Astrocyte of the cerebellum (primary cell): Measurements from ENCODE around the gene EDC4.
"Not testable (repeated sequence)": the region's sequence is repeated elsewhere in the genome, so short reads cannot be mapped to it uniquely, and the experiment has no call there.

Source experiments
- DNase-seq: peaks from one replicate; pipeline ENCODE4 v3.0.0-alpha.2; 2011; ENCODE audit warnings: low read depth
- H3K4me3 ChIP-seq: 2 replicates; pipeline ENCODE4 v1.5.1; 2011; ENCODE audit warnings: mild to moderate bottlenecking, low read depth, low read length, moderate library complexity
- in situ Hi-C: cut with HindIII; loops from 2 replicates; pipeline ENCODE4 v1.10.0; 2017; ENCODE audit warnings: low sequenced_read_pairs
- TF ChIP-seq, protein P1 (sequence below): IDR thresholded peaks from 2 replicates; pipeline ENCODE4 v1.5.1; 2012; ENCODE audit warnings: low read length, low read depth, moderate library complexity, mild to moderate bottlenecking; ENCODE audit errors: missing control alignments

The EDC4 gene

DNA sequence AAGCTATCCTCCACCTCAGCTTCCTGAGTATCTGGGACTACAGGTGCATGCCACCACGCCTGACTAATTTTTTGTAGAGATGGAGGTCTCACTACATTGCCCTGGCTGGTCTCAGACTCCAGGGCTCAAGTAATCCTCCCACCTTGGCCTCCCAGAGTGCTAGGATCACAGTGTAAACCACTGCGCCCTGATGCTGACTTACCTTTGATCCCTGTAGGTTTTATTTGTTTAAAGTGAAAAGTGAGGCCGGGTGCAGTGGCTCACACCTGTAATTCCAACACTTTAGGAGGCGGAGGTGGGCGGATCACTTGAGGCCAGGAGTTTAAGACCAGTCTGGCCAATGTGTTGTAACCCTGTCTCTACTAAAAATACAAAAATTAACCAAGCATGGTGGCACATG, 28.9 kb downstream of the EDC4 start:
- in situ Hi-C loops: loop anchor here (25.0 kb wide), 1 partner anchor 111 kb away; the partner anchor contains the start of genes DDX28, DPEP2NB and DUS2
- TF ChIP-seq, protein P1, sequence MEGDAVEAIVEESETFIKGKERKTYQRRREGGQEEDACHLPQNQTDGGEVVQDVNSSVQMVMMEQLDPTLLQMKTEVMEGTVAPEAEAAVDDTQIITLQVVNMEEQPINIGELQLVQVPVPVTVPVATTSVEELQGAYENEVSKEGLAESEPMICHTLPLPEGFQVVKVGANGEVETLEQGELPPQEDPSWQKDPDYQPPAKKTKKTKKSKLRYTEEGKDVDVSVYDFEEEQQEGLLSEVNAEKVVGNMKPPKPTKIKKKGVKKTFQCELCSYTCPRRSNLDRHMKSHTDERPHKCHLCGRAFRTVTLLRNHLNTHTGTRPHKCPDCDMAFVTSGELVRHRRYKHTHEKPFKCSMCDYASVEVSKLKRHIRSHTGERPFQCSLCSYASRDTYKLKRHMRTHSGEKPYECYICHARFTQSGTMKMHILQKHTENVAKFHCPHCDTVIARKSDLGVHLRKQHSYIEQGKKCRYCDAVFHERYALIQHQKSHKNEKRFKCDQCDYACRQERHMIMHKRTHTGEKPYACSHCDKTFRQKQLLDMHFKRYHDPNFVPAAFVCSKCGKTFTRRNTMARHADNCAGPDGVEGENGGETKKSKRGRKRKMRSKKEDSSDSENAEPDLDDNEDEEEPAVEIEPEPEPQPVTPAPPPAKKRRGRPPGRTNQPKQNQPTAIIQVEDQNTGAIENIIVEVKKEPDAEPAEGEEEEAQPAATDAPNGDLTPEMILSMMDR: no peak
- no peak overlapping the region for H3K4me3 ChIP-seq

GRCh38 chr16:67902831-67903230, 30.0 kb downstream of the EDC4 start:
- no peak for DNase-seq
- H3K4me3 ChIP-seq: no peak overlapping the region
- TF ChIP-seq, protein P1: no peak
- in situ Hi-C loops: loop anchor here (25.0 kb wide), 1 partner anchor 109 kb away; the partner anchor contains the start of genes DDX28, DPEP2NB and DUS2

More for the DNA sequence above, 28.9 kb downstream of the EDC4 start:
- DNase-seq: no peak

DNA sequence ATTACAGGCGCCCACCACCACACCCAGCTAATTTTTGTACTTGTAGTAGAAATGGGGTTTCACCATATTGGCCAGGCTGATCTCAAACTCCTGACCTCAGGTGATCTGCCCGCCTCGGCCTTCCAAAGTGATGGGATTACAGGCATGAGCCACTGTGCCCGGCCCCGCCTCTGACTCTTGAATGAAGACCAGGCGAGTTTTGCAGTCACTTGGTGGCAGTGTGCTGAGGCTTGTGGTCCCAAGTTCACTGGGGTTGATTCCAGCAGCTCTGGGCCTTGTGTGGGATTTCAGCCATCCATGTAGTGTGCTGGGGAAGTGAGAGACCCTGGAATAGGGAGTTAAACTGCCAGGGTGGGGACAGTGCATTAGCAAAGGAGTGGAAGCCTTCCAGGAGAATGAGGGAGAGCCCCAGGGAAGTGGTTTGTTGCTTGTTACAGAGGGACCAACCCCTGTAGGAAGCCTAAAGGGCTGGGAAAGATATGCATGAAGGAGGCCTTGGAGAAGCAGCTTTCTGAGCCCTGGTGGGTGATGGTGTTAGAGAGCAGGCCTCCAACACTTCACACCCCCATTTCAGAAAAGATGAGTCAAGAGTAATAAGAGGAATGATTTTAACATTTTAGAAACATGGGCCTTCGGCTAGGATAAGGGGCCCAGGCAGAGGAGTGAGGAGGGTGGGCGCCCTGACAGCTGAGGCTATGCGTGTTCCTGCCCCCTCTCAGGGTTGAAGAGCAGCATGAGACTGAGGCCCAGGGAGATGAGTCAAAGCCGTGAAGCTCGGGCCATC, 34.7 kb downstream of the EDC4 start:
- no peak overlapping the region for H3K4me3 ChIP-seq
- in situ Hi-C loops: loop anchor here (25.0 kb wide), 1 partner anchor 105 kb away; the partner anchor contains the start of genes DDX28, DPEP2NB and DUS2
- TF ChIP-seq, protein P1: no peak
- DNase-seq: no peak

DNA sequence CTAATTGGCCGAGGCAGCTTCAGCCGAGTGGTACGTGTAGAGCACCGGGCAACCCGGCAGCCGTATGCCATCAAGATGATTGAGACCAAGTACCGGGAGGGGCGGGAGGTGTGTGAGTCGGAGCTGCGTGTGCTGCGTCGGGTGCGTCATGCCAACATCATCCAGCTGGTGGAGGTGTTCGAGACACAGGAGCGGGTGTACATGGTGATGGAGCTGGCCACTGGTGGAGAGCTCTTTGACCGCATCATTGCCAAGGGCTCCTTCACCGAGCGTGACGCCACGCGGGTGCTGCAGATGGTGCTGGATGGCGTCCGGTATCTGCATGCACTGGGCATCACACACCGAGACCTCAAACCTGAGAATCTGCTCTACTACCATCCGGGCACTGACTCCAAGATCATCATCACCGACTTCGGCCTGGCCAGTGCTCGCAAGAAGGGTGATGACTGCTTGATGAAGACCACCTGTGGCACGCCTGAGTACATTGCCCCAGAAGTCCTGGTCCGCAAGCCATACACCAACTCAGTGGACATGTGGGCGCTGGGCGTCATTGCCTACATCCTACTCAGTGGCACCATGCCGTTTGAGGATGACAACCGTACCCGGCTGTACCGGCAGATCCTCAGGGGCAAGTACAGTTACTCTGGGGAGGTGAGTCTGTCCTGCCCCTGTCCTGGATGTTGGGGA, 36.3 kb downstream of the EDC4 start:
- DNase-seq: no peak
- in situ Hi-C loops: loop anchor here (25.0 kb wide), 1 partner anchor 103 kb away; the partner anchor contains the start of genes DDX28, DPEP2NB and DUS2
- H3K4me3 ChIP-seq: no peak overlapping the region
- TF ChIP-seq, protein P1: no peak

DNA sequence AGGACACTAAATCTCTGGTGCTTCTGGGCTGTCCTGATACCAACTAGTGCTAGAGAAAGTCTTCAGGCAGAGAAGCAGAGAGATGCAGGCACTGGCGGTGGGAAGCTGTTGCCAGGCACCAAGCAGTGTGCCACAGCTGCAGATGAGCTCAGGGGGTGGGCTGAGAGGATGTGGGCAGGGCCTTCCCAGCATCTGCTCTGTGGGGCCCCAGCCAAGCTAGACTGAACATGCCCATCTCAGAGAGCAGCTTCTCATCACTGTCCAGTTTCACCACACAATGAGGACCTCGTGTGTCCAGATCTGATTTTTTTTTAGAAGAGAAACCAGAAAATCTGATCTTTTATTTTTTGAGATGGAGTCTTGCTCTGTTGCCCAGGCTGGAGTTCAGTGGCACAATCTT, 37.3 kb downstream of the EDC4 start:
- no peak overlapping the region for H3K4me3 ChIP-seq
- no peak for DNase-seq
- in situ Hi-C loops: loop anchor here (5.0 to 25.0 kb wide), 2 partner anchors 88 to 102 kb away; partner anchors contain the start of genes DDX28, DPEP2NB and DUS2
- TF ChIP-seq, protein P1: no peak

GRCh38 chr16:67914758-67915495, 42.1 kb downstream of the EDC4 start:
- in situ Hi-C loops: loop anchor here (5.0 to 25.0 kb wide), 2 partner anchors 93 to 97 kb away; partner anchors contain the start of genes DDX28, DPEP2NB and DUS2
- H3K4me3 ChIP-seq: no peak overlapping the region
- TF ChIP-seq, protein P1: no peak
- DNase-seq: no peak

- DNase-seq, H3K4me3 ChIP-seq: not testable (repeated sequence)
- in situ Hi-C loops: loop anchor here (25.0 kb wide), 1 partner anchor 97 kb away; the partner anchor contains the start of genes DDX28, DPEP2NB and DUS2
Observed at GRCh38 chr16:67915496-67915769, 42.6 kb downstream of the EDC4 start.
